ENCODE results near the gene PTPRN2.

PTPRN2 gene

GRCh38 chr7:158054611-158055010 lies 533.0 kb downstream of the PTPRN2 start:
- DNase-seq (ENCODE audit: insufficient read length, low spot score) (no peak), FAIRE-seq (no peak)
- TF ChIP-seq, protein P1, sequence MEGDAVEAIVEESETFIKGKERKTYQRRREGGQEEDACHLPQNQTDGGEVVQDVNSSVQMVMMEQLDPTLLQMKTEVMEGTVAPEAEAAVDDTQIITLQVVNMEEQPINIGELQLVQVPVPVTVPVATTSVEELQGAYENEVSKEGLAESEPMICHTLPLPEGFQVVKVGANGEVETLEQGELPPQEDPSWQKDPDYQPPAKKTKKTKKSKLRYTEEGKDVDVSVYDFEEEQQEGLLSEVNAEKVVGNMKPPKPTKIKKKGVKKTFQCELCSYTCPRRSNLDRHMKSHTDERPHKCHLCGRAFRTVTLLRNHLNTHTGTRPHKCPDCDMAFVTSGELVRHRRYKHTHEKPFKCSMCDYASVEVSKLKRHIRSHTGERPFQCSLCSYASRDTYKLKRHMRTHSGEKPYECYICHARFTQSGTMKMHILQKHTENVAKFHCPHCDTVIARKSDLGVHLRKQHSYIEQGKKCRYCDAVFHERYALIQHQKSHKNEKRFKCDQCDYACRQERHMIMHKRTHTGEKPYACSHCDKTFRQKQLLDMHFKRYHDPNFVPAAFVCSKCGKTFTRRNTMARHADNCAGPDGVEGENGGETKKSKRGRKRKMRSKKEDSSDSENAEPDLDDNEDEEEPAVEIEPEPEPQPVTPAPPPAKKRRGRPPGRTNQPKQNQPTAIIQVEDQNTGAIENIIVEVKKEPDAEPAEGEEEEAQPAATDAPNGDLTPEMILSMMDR (IDR thresholded peaks at IDR 0.05; ENCODE audit: insufficient read depth, missing control alignments), result no peak

DNA sequence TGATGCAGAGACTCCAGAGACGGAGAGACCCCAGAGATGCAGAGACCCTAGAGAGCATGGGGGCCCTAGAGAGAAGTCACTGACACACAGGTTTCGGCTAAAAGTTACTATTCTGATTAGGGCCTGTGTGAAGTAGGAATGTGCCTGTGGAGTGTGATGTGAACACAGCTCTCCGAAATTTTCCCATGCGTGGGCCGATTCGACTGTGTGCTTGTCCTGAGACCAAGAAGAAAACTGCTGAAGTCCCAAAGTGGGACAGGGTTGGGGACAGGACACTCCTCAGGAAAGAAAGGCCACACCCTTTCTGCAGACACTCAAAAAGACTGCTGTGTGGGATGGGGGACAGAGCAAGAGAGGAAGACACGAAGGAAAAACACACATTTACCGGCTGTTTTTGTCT lies 533.5 kb downstream of the PTPRN2 start:
- DNase-seq (ENCODE audit: insufficient read length, low spot score), result no peak
- TF ChIP-seq, protein P1 (IDR thresholded peaks at IDR 0.05; ENCODE audit: insufficient read depth, missing control alignments), result no peak
- no peak for FAIRE-seq

DNA sequence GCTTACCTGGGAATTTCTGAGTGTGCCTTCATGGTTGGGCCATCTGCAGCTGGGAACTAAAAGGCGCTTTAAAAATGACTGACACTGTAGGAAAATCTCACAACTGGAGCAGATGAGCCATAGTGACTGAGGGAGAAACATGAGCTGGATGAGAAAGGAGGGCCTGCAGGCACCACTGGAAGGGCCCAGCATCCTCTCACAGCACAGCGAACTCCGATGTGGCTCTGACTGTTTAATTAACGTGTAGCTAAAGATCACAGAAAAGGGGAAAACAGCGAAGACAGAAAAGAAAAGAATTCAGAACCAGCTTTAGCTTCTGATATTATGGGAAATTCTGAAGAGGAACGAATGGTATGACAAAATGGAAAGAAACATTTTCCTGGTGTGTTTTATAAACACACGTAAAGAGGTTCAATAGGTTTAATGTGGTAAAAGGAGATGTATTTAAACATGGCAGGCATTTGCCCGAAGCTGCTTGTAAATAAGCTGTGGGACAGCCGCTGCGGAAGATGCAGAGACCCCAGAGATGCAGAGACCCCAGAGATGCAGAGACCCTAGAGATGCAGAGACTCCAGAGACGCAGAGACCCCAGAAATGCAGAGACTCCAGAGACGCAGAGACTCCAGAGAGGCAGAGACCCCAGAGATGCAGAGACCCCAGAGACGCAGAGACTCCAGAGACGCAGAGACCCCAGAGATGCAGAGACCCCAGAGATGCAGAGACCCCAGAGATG lies 534.3 kb downstream of the PTPRN2 start:
- FAIRE-seq, result no peak
- no peak for DNase-seq (ENCODE audit: insufficient read length, low spot score)
- TF ChIP-seq, protein P1 (IDR thresholded peaks at IDR 0.05; ENCODE audit: insufficient read depth, missing control alignments), result no peak

DNA sequence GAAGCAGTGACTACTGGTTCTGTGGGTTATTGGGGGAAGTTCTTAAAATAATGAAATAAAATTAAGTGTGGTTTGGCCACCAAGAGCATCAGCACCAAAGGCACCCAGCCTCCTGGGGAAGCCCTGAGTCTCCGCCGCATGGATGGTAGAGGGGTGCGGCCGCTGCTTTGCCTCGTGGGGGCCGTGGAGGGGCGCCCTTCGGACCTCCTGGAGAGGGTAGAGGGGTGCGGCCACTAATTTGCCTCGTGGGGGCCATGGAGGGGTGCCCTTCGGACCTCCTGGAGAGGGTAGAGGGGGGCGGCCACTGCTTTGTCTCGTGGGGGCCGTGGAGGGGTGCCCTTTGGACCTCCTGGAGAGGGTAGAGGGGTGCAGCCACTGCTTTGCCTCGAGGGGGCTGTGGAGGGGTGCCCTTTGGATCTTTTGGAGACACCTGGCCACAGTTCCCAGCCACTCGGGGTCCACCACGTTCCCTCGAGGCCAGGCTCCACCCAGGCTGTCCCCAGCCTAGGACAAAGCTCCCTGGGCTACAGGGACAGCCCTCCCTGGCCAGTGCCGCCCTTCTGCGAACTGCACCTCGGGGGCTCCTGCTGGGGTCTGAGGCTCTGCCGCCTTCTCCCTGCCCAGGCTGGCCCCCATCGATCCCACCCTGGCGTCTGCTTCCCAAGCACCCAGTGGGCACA lies 535.1 kb downstream of the PTPRN2 start:
- TF ChIP-seq, protein P1 (IDR thresholded peaks at IDR 0.05; ENCODE audit: insufficient read depth, missing control alignments), result no peak
- no peak for FAIRE-seq
- no peak for DNase-seq (ENCODE audit: insufficient read length, low spot score)

- TF ChIP-seq, protein P1 (IDR thresholded peaks at IDR 0.05; ENCODE audit: insufficient read depth, missing control alignments), result no peak
- no peak for DNase-seq (ENCODE audit: insufficient read length, low spot score)
- FAIRE-seq, result no peak
Observed at GRCh38 chr7:158051776-158052175, 535.8 kb downstream of the PTPRN2 start.

GRCh38 chr7:158050978-158051651 lies 536.5 kb downstream of the PTPRN2 start:
- TF ChIP-seq, protein P1 (IDR thresholded peaks at IDR 0.05; ENCODE audit: insufficient read depth, missing control alignments), result no peak
- FAIRE-seq, result no peak
- no peak for DNase-seq (ENCODE audit: insufficient read length, low spot score)
